CD14-positive monocyte (primary cell): ENCODE measurements around the gene NID1. TPM values are rescaled to one million over a fixed set of nuclear protein-coding genes. Genes with fewer than 3 reads are reported as not detected.

Experiments used
- DNase-seq, 3 donors: peaks; one replicate each; pipeline ENCODE4 v3.0.0-alpha.2; 2011 to 2022
- H2AFZ ChIP-seq: 2 replicates; pipeline ENCODE4 v1.6.0; 2012; ENCODE audit warnings: mild to moderate bottlenecking, low read depth, low read length, inconsistent platforms; ENCODE audit not compliant: insufficient read depth, poor library complexity, severe bottlenecking
- H3K27ac ChIP-seq, 2 donors: 1 replicate in 1 of 2; 2 replicates in 1 of 2; pipeline ENCODE4 v1.5.1; 2012 to 2013; ENCODE audit warnings: low read length in 2 of 2, control low read depth in 1 of 2, inconsistent platforms in 1 of 2, low read depth in 1 of 2, mild to moderate bottlenecking in 1 of 2
- H3K27me3 ChIP-seq, 2 donors: one replicate each; pipeline versions ENCODE4 v1.6.0 to v1.6.1; 2011 to 2013; ENCODE audit warnings: low read length in 2 of 2; ENCODE audit not compliant: control insufficient read depth in 2 of 2, insufficient read depth in 2 of 2
- H3K36me3 ChIP-seq, 2 donors: replicated peaks in 1 of 2; 1 replicate in 1 of 2; 2 replicates in 1 of 2; pipeline versions ENCODE4 v1.5.1 to v1.6.1; 2012 to 2013; ENCODE audit warnings: low read length in 2 of 2, control low read depth in 1 of 2, inconsistent platforms in 1 of 2, mild to moderate bottlenecking in 1 of 2; ENCODE audit not compliant: insufficient read depth in 2 of 2, control insufficient read depth in 1 of 2
- H3K4me1 ChIP-seq, 2 donors: 1 replicate in 1 of 2; 2 replicates in 1 of 2; pipeline versions ENCODE4 v1.5.1 to v1.6.1; 2012 to 2013; ENCODE audit warnings: low read length in 2 of 2, control low read depth in 1 of 2, inconsistent platforms in 1 of 2, mild to moderate bottlenecking in 1 of 2, moderate library complexity in 1 of 2; ENCODE audit not compliant: insufficient read depth in 2 of 2, control insufficient read depth in 1 of 2
- H3K4me2 ChIP-seq: replicated peaks from 2 replicates; pipeline ENCODE3; 2012; ENCODE audit warnings: low read length, moderate library complexity, mild to moderate bottlenecking; ENCODE audit not compliant: poor library complexity, severe bottlenecking; ENCODE audit errors: extremely low read depth
- H3K4me3 ChIP-seq, 3 experiments: fragments of 200-600 bp in 1 of 3; sonication (generic) in 1 of 3; replicated peaks in 1 of 3; 1 replicate in 2 of 3; 2 replicates in 1 of 3; pipeline ENCODE4 v1.5.1; 2011 to 2013; ENCODE audit warnings: low read length in 3 of 3, mild to moderate bottlenecking in 3 of 3, control low read depth in 2 of 3, low read depth in 2 of 3, inconsistent platforms in 1 of 3, moderate library complexity in 1 of 3
- H3K79me2 ChIP-seq: 2 replicates; pipeline ENCODE4 v1.6.0; 2012; ENCODE audit warnings: mild to moderate bottlenecking, control low read depth, inconsistent platforms, low read length, moderate library complexity; ENCODE audit not compliant: insufficient read depth
- H3K9ac ChIP-seq: 2 replicates; pipeline ENCODE4 v1.6.0; 2017; ENCODE audit warnings: low read length, mild to moderate bottlenecking; ENCODE audit not compliant: insufficient read depth, poor library complexity, severe bottlenecking
- H3K9me3 ChIP-seq, 2 donors: replicated peaks in 1 of 2; 1 replicate in 1 of 2; 2 replicates in 1 of 2; pipeline versions ENCODE4 v1.5.1 to v1.6.1; 2012 to 2013; ENCODE audit warnings: low read length in 2 of 2, control low read depth in 1 of 2; ENCODE audit not compliant: control insufficient read depth in 1 of 2, insufficient read depth in 1 of 2
- H4K20me1 ChIP-seq: 2 replicates; pipeline ENCODE4 v1.6.0; 2012; ENCODE audit warnings: mild to moderate bottlenecking, low read length, control low read depth, moderate library complexity; ENCODE audit not compliant: insufficient read depth
- H3K27ac Mint-ChIP-seq, 7 donors: one replicate each; pipeline ENCODE4 v1.8.0; 2020; ENCODE audit warnings: mild to moderate bottlenecking in 7 of 7, mixed read lengths in 7 of 7, moderate library complexity in 6 of 7, inconsistent platforms in 2 of 7
- H3K27me3 Mint-ChIP-seq, 3 donors: one replicate each; pipeline ENCODE4 v1.8.0; 2021 to 2022; ENCODE audit warnings: low read depth in 3 of 3, mild to moderate bottlenecking in 3 of 3, mixed read lengths in 3 of 3, moderate library complexity in 3 of 3, inconsistent platforms in 1 of 3
- H3K36me3 Mint-ChIP-seq, 2 donors: one replicate each; pipeline ENCODE4 v1.8.0; 2020; ENCODE audit warnings: mixed read lengths in 2 of 2, inconsistent platforms in 1 of 2, mild to moderate bottlenecking in 1 of 2
- H3K4me1 Mint-ChIP-seq: one replicate; pipeline ENCODE4 v1.8.0; 2020; ENCODE audit warnings: mild to moderate bottlenecking, mixed read lengths
- H3K4me3 Mint-ChIP-seq, 2 donors: one replicate each; pipeline ENCODE4 v1.8.0; 2020; ENCODE audit warnings: mild to moderate bottlenecking in 2 of 2, mixed read lengths in 2 of 2, moderate library complexity in 1 of 2
- H3K9me3 Mint-ChIP-seq, 7 donors: one replicate each; pipeline ENCODE4 v1.8.0; 2020 to 2022; ENCODE audit warnings: mixed read lengths in 7 of 7, mild to moderate bottlenecking in 6 of 7, moderate library complexity in 6 of 7, inconsistent platforms in 2 of 7
- WGBS: methylation state at CpG from one replicate; pipeline ENCODE4 v1.1.5; 2013; ENCODE audit warnings: missing lambda C conversion rate; ENCODE audit not compliant: insufficient coverage; 5-methylcytosine and 5-hydroxymethylcytosine counted together
- intact Hi-C, 2 donors: fragments of 100-400 bp; cut with micrococcal nuclease; formaldehyde crosslinking; loops; one replicate each; pipeline versions ENCODE4 v1.15.0 to v1.15.1; 2023
- polyA plus RNA-seq, 3 donors: library from polyadenylated mRNA; depleted of rRNA in 1 of 3; unstranded in 2 of 3; stranded (reverse) in 1 of 3; fragments of 300-500 nt in 2 of 3; fragments of >200 nt in 1 of 3; fragmentation: Illumina TruSeq in 2 of 3; gene quantifications; 1 replicate in 2 of 3; 2 replicates in 1 of 3; pipeline ENCODE4 v1.2.3, GENCODE V29; 2012 to 2021
- TF ChIP-seq, protein P1 (sequence below): fragments of 200-600 bp; IDR thresholded peaks from one replicate; pipeline ENCODE4 v1.8.0; 2022; ENCODE audit warnings: antibody characterized with exemption, mild to moderate bottlenecking

The NID1 gene
- polyA plus RNA-seq, 3 donors, result 6.8 to 19.7 (median 14.4) TPM

DNA sequence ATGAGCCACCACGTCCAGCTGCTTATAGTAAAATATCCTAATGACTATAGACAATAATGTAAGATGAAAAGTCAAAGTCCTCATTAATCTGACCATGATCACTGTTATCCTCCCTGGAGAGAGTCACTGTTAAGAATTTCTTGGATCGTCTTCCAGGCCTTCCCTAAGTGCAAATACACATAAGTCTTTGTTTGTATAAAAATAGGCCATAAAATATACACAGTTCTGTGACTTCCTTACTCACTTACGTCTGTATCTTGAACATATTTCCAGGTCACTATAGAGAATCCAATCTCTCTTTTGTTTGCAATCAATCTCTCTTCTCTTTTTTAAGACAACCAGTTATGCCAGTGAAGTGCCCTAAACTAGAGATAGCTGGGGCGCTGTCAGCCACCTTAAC is 109.1 kb downstream of the NID1 start:
- Mint-ChIP-seq H3K36me3 (peaks cover 0 to 2% of the 10 kb centered on the region in 2 donors), H3K9me3 (no peaks in the 10 kb centered on the region), H3K27ac (peak overlapping the region; percentile 95 to 100 (median 96)), H3K4me1 (peaks cover 99% of the 10 kb centered on the region), H3K4me3 (peak overlapping the region in 1 of 2 donors; percentile 9), H3K27me3 (peaks cover 0 to 2% (median 0%) of the 10 kb centered on the region in 3 donors)
- Histone ChIP-seq H3K9me3 (no peaks in the 10 kb centered on the region), H3K9ac (no peak overlapping the region), H3K4me3 (peak overlapping the region in 1 of 3 experiments; percentile 52), H2AFZ (no peak overlapping the region), H3K27me3 (no peaks in the 10 kb centered on the region), H4K20me1 (no peaks in the 10 kb centered on the region), H3K79me2 (peaks cover 21% of the 10 kb centered on the region), H3K4me2 (no peak overlapping the region), H3K4me1 (peaks cover 97 to 100% of the 10 kb centered on the region in 2 donors), H3K27ac (peak overlapping the region; percentile 37 to 100), H3K36me3 (no peaks in the 10 kb centered on the region)
- intact Hi-C loops, result loop anchor here in 1 of 2 donors (2.0 kb wide), 1 partner anchor 15 kb away; no protein-coding TSS in a partner anchor
- DNase-seq, result no peak
- TF ChIP-seq, protein P1, sequence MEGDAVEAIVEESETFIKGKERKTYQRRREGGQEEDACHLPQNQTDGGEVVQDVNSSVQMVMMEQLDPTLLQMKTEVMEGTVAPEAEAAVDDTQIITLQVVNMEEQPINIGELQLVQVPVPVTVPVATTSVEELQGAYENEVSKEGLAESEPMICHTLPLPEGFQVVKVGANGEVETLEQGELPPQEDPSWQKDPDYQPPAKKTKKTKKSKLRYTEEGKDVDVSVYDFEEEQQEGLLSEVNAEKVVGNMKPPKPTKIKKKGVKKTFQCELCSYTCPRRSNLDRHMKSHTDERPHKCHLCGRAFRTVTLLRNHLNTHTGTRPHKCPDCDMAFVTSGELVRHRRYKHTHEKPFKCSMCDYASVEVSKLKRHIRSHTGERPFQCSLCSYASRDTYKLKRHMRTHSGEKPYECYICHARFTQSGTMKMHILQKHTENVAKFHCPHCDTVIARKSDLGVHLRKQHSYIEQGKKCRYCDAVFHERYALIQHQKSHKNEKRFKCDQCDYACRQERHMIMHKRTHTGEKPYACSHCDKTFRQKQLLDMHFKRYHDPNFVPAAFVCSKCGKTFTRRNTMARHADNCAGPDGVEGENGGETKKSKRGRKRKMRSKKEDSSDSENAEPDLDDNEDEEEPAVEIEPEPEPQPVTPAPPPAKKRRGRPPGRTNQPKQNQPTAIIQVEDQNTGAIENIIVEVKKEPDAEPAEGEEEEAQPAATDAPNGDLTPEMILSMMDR, result no peak
- whole genome bisulfite sequencing, result 36% methylated on average over 2 of the region's 4 CpGs

DNA sequence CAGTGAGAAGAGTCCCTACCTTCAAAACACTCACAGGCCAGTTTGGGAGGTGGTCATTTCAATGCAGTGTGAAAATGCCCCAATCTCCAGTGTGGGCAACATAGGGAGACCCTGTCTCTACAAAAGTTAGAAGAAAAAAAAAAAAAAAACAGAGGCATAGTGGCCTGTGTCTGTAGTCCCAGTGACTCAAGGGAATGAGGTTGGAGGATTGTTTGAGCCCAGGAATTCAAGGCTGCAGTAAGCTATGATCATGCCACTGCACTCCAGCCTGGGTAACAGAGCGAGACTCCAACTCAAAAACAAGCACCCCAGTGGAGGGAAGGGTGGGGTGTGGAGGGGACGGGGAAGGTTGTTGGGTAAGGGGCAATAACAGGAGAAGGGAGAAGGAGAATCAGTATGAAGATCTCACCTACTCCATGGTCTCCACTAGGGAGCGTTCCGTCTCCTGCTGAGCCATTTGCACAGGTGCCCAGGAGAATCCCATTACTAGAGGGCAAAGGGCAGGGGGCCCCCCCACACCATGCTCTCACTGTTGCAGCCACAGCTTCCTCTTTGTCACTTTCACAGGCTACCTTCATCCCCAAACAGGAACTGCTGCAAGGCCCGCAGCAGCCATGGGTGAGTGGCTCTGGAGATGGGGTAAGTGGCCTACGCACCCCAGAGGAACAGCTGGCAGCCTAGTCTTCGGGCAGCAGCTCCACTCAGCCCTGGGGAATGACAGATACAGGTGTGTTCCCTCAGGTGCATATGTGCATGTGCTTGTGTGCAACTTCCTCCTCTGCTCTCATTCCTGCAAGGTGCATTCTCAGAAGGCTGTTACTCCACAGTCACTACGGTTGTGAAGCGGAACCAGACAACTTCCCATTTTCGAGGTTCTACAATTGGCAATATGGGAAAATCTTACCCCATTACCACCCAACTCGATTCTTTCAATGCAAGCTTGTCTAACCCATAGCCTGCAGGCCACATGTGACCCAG is 110.3 kb downstream of the NID1 start:
- H3K9ac ChIP-seq, result peak overlapping the region; percentile 23
- peaks cover 32% of the 10 kb centered on the region for H3K79me2 ChIP-seq
- H3K4me3 Mint-ChIP-seq, result peak overlapping the region; percentile 9 to 53
- peak overlapping the region; percentile 79 to 100 for H3K27ac ChIP-seq
- no peaks in the 10 kb centered on the region for H3K9me3 Mint-ChIP-seq
- peak overlapping the region; percentile 47 for H3K4me2 ChIP-seq
- peak overlapping the region; percentile 95 to 100 (median 96) for H3K27ac Mint-ChIP-seq
- H3K36me3 Mint-ChIP-seq, result peaks cover 0 to 2% of the 10 kb centered on the region in 2 donors
- H3K27me3 ChIP-seq, result no peaks in the 10 kb centered on the region
- 0% methylated on average over 2 of the region's 11 CpGs for WGBS
- peak overlapping the region in 1 of 3 experiments; percentile 52 for H3K4me3 ChIP-seq
- TF ChIP-seq, protein P1, result no peak
- no peaks in the 10 kb centered on the region for H3K9me3 ChIP-seq
- no peak overlapping the region for H2AFZ ChIP-seq
- intact Hi-C loops, result loop anchor here in 1 of 2 donors (2.0 to 5.0 kb wide), 2 partner anchors 16 to 37 kb away; no protein-coding TSS in a partner anchor
- peak; percentile 86 to 94 (median 94) for DNase-seq
- peaks cover 99% of the 10 kb centered on the region for H3K4me1 Mint-ChIP-seq
- peaks cover 97 to 100% of the 10 kb centered on the region in 2 donors for H3K4me1 ChIP-seq
- H4K20me1 ChIP-seq, result no peaks in the 10 kb centered on the region
- no peaks in the 10 kb centered on the region for H3K36me3 ChIP-seq
- peaks cover 0 to 2% (median 0%) of the 10 kb centered on the region in 3 donors for H3K27me3 Mint-ChIP-seq
